HL-60 (cell line): ENCODE results near the gene CACNA1C.

Source experiments
- DNase-seq, 2 experiments: peaks; one replicate each; pipeline ENCODE4 v3.0.0-alpha.2; 2010 to 2020; ENCODE audit warnings: low read depth in 1 of 2, low spot score in 1 of 2
- H3K27ac ChIP-seq: fragments of 250-450 bp; sonication (Bioruptor Pico); replicated peaks from 2 replicates; pipeline ENCODE4 v1.5.1; 2020; ENCODE audit warnings: mild to moderate bottlenecking, moderate library complexity
- H3K27me3 ChIP-seq: fragments of 250-450 bp; sonication (Bioruptor Pico); 2 replicates; pipeline ENCODE4 v1.5.1; 2021; ENCODE audit warnings: mild to moderate bottlenecking, moderate library complexity; ENCODE audit not compliant: insufficient read depth, poor library complexity, severe bottlenecking
- H3K4me3 ChIP-seq: replicated peaks from 2 replicates; pipeline ENCODE4 v1.5.1; 2011; ENCODE audit warnings: mild to moderate bottlenecking, control low read depth, low read length; ENCODE audit not compliant: insufficient read depth
- CTCF ChIP-seq: IDR thresholded peaks from one replicate; pipeline ENCODE4 v1.5.1; 2011; ENCODE audit warnings: low read length, control low read depth, inconsistent platforms; ENCODE audit not compliant: insufficient read depth
- GABPA ChIP-seq: IDR thresholded peaks from 2 replicates; pipeline ENCODE4 v1.6.1; 2012; ENCODE audit warnings: low read depth
- POLR2AphosphoS5 ChIP-seq: IDR thresholded peaks from 2 replicates; pipeline ENCODE4 v1.6.1; 2012; ENCODE audit warnings: low read depth
- REST ChIP-seq: IDR thresholded peaks from 2 replicates; pipeline ENCODE4 v1.6.1; 2012; ENCODE audit warnings: low read depth; ENCODE audit not compliant: insufficient replicate concordance
- SPI1 ChIP-seq: IDR thresholded peaks from 2 replicates; pipeline ENCODE4 v1.6.1; 2012; ENCODE audit warnings: low read depth, mild to moderate bottlenecking, borderline replicate concordance

Gene CACNA1C

DNA sequence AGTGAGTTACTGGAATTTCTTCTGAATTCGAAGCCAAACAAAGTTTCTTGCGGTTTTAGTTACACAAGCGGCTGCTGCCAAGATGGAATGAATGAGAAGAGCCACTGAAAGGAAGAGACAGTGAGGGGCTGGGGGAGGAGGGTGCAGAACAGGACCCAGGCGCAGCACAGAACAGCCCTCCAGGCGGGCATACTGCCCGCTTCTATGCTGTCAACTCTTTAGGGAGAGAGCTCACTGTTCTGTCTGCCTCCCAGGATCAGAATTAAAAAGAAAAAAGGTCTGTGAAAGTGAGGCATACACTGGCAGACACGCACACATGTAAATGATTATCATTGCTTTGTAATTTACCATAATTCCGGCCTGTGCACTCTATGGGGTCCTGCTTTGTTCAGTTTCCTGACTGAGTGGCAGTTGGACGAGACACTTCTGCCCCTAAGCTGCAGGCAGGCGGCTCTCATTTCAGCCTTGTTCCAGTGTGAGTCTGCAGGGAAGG, 231.6 kb downstream of the CACNA1C start:
- peak; percentile 4; the same call in 1 of the 2 replicates for TF ChIP-seq POLR2AphosphoS5
- TF ChIP-seq GABPA, result no peak
- peak; percentile 30 for TF ChIP-seq REST
- TF ChIP-seq SPI1, result no peak
- no peaks in the 10 kb centered on the region for H3K27me3 ChIP-seq
- H3K27ac ChIP-seq, result peak overlapping the region; percentile 92
- peak; percentile 42 to 72 for DNase-seq
- H3K4me3 ChIP-seq, result no peak overlapping the region

DNA sequence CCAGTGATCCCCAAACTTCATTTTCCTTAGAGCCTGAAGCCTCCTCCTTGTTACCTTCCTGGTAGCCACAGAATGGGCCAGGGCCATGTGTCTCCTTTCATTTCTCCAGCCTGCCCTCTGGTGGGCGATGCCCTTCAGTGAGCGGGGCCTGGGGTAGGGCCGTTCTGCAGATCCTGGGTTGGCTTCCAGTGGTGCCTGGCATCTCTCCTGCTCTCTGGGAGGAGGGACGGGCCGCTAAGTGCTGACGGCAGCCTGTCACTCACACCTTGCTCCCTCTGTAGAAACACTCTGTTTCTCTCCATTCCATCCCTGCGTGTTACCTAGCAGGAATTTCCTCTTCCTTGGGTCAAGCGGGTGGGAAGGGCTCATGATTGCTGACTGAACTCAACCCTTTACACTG, 232.1 kb downstream of the CACNA1C start:
- H3K27me3 ChIP-seq, result no peaks in the 10 kb centered on the region
- H3K4me3 ChIP-seq, result no peak overlapping the region
- peak overlapping the region; percentile 92 for H3K27ac ChIP-seq
- DNase-seq, result peak; percentile 47 to 92
- TF ChIP-seq CTCF (peak; percentile 63), GABPA (no peak)

- TF ChIP-seq POLR2AphosphoS5 (no peak), GABPA (no peak), CTCF (no peak)
- no peak for DNase-seq
- Histone ChIP-seq H3K27me3 (no peaks in the 10 kb centered on the region), H3K4me3 (no peak overlapping the region), H3K27ac (peak overlapping the region; percentile 92)
Measured at GRCh38 chr12:2285462-2285861, 232.7 kb downstream of the CACNA1C start.

DNA sequence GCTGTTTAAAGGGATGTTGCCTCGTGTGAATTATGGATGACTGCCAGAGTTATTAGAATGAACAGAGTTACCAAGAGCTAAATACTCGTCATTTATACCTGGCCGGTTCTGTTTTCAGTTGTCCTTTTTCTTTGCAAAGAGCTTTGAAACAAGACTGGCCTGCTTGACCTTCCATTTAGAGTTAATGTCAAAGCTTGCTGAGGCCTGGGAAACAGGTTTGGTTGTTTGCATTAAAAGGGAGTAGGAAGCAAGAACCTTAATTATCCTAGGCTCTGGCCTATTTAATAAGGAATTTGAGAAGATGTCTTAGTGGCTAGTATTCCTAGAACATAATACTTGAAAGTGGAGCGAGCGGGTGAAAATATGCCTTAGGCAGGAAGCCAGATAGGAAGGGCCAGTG, 233.3 kb downstream of the CACNA1C start:
- no peak overlapping the region for H3K4me3 ChIP-seq
- DNase-seq, result no peak
- no peak overlapping the region for H3K27ac ChIP-seq
- H3K27me3 ChIP-seq, result no peaks in the 10 kb centered on the region
- no peak for TF ChIP-seq CTCF
- no peak for TF ChIP-seq GABPA
- no peak for TF ChIP-seq SPI1
- TF ChIP-seq REST, result no peak
- no peak for TF ChIP-seq POLR2AphosphoS5
